GM21786 (cell line): ENCODE data around the gene NGB.

Experiments used
- ATAC-seq: cut with Tn5 transposase; IDR thresholded peaks from one replicate; pipeline ENCODE4 v1.9.1; 2021; ENCODE audit not compliant: unreplicated experiment

NGB gene

GRCh38 chr14:77238996-77239395 lies 32.0 kb downstream of the NGB start:
- no peak for ATAC-seq

- no peak for ATAC-seq
These were observed 32.6 kb downstream of the NGB start for GRCh38 chr14:77238356-77238755.

DNA sequence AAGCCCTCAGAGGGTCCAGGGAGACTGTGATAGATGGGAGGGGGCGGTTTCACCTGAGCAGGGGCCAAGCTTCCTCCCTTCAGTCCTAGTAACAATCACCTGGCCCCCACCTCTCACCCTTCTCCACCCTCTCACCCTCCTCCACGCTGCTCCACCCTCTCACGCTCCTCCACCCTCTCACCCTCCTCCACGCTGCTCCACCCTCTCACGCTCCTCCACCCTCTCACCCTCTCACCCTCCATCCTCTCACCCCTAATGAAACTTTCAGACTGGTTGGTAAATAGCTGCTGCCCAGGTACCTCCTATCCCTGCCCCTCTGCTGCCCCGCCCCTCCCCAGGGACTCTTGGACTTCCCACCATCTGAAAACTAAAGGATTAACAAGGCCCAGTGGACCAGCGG lies 34.2 kb downstream of the NGB start:
- ATAC-seq: no peak

GRCh38 chr14:77231721-77232120 lies 39.3 kb downstream of the NGB start:
- ATAC-seq: no peak

GRCh38 chr14:77230914-77231313 lies 40.1 kb downstream of the NGB start:
- no peak for ATAC-seq

DNA sequence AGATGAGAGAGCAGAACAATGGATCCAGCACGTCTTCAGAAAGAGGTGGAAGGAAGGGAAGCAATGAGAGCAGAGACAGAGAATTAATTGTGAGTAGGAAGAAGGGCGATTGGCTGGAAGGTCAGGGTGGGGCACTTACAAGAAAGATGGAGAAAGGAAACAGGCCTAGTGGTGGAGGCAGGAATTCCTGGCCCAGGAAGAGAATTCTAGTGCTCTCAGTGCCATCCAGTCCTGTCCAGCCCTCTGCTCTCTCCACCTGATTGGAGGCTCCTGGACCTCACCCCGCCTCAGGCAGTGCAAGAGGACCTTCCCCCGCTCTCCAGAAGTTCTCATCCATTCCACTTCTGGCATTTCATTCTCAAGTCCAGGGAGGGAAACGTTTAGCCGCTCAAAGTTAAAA lies 43.0 kb downstream of the NGB start:
- ATAC-seq: no peak

GRCh38 chr14:77225892-77226557 lies 45.0 kb downstream of the NGB start:
- ATAC-seq: no peak

GRCh38 chr14:77225254-77225653 lies 45.8 kb downstream of the NGB start:
- ATAC-seq: no peak

GRCh38 chr14:77224212-77224611 lies 46.8 kb downstream of the NGB start:
- ATAC-seq: no peak

GRCh38 chr14:77222546-77223225 lies 48.3 kb downstream of the NGB start:
- no peak for ATAC-seq

GRCh38 chr14:77221241-77221871 lies 49.6 kb downstream of the NGB start:
- ATAC-seq: no peak

GRCh38 chr14:77220246-77221017 lies 50.6 kb downstream of the NGB start:
- no peak for ATAC-seq

GRCh38 chr14:77219591-77219990 lies 51.4 kb downstream of the NGB start:
- ATAC-seq: no peak

GRCh38 chr14:77217551-77217950 lies 53.5 kb downstream of the NGB start:
- ATAC-seq: no peak
